Stimulated activated CD4-positive, alpha-beta T cell treated with anti-CD3 and anti-CD28 coated beads, Interleukin-2, amount 100 ng/mL, for 24 hours (primary cell): Measurements from ENCODE around the gene ZNF467.
A peak's percentile ranks its signal among the peaks of the same experiment; 100 is the strongest.

Experiments
- DNase-seq, 2 donors: peaks; one replicate each; pipeline ENCODE4 v3.0.0-alpha.2; 2020

The ZNF467 gene

DNA sequence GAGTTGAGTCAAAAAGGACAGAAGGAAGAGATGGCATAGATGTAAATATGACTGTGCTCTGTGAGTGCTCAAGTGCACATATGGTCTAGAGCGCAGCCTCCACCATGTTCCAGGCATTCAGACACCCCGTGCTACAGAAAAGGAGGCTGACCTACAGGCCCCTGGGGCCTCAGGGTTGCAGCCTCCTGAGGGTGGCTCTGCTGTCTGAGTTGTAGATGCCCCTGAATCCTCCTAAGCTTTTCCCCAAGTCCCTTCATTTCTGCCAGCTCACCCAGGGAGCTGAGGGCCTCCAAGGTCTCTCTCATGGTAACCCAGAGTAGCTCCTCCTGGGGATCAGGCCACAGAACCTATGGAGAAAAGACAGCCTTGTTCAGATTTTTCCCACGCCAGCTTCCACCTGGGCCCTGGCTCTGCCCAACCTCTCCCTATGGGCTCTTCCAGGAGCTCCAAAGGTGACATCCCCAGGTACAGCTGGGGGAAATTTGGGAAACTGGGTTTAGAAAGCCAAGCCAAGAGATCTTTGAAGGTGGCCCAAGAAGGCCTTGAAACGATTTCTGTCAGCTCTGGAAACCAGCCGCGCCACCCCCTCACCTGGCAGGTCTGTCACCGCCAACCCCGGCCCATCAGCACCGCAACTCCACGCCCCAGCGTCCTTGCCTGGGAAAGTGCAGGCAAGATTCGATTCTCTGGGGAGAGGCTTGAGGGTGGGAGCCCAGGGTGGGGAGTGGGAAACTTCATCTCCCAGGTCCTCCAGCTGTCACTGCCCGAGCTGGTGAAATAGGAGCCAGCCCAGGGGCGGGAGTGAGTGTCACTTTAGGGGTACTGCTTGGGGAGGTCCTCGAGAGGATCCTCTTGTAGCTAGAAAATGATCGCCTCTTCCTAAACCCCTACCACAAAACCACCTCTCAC, 2.4 kb downstream of the ZNF467 start:
- DNase-seq, result peak in 1 of 2 donors; percentile 13

DNA sequence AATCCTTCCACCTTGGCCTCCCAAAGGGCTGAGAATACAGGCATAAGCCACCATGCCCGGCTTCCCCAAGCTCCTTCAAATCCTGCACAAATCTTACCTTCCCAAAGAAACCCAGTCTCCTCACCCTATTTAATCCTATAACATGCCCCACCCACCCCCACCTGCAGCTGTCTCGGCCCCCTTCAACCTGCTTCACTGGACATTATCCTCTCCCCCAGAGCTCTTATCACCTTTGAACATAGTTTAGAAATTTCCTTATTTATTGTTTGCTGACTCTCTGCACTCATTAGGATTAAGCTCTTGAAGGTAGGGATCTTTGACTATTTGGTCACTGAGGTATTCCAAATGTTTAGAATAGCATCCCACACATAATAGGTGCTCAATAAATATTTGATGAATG, 3.5 kb downstream of the ZNF467 start:
- no peak for DNase-seq

DNA sequence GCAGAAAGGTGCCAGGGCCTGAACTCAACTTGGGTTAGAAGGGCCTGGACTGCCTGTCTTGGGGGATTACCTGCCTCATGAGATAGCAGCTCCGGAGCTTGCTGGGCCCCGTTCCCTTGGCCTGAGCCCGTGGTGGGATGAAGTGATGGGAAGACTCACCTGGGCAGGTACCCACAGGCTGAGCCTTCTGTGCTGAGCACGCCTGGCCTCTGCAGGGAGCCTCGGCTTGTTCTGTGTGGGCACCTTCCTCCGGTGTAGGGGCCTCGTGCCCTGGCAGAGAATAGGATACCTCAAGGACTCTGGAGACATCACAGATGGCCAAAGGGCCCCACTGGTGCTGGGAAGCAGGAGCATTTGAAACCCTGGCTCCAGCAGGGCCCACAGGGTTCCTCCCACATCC, 4.5 kb downstream of the ZNF467 start:
- DNase-seq, result no peak

DNA sequence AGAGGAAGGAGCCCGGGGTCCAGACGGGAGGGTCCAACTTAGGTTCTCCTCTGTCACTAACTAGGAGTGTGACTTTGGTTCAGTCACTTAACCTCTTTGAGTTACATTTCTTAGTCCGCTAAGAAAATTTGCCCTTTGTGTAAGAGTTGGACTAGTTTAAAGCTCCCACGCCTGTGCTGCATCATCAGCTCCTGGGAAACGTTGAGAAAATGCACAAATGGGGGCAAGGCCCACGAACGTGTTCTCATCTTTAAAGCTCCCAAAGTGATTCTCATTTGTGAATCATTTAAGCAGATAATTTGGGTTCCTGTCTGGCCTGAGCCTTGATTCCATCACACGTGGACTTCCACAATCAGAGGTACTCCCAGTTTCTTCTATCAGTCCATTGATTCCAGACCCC, 6.3 kb downstream of the ZNF467 start:
- no peak for DNase-seq

DNA sequence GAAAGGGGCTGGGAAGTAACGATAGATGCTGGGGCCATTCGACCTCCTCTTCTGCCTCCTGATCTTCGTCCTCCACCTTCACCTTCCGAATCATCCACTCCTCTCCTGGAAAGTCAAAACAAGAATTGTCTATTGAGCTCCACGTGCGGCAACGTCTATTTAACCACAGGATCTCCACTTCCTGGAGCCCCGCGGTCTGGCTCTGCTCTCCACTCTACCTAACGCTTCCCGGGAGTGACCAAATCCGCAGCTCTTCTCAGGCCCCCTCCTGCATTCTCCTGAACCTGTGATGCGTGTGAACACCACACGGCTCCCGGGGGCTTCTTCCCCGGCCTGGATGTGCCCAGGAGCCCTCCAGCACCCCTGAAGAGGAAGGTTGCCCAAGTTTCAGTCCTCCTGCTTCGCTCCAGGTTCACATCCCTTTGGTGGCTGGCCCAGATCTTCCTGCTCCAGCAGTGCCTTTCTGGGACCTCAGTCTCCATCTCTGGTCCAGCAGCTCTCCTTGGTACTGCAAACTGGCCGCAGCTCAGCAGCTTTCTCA, 7.2 kb downstream of the ZNF467 start:
- no peak for DNase-seq

DNA sequence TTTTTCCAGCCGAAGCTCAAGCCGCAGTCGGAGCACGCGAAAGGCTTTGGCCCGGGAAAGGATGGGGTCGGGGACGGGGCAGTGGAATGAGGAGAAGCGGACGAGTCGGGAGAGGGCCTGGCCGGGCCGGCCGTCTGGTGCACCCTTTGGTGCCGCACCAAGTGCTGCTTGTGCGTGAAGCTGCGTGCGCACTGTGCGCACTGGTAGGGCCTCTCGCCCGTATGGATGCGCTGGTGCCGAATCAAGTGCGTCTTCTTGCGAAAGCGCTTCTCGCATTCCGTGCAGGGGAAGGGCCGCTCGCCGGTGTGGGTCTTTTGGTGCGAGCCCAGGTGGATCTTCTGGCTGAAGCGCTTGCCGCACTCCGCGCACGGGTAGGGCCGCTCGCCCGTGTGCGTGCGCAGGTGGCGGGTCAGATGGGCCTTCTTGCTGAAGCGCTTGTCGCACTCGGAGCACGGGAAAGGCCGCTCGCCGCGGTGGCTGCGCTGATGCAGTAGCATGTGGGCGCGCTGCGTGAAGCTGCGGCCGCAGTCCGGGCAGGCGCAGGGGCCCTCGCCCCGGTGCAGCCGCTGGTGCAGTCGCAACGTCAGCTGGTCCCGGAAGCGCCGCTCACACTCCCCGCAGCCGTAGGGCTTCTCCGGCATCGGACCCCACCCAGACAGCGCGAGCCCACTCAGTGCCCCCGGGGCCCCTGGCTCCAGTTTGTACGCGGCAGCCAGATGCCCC, 7.8 kb downstream of the ZNF467 start:
- DNase-seq, result no peak

DNA sequence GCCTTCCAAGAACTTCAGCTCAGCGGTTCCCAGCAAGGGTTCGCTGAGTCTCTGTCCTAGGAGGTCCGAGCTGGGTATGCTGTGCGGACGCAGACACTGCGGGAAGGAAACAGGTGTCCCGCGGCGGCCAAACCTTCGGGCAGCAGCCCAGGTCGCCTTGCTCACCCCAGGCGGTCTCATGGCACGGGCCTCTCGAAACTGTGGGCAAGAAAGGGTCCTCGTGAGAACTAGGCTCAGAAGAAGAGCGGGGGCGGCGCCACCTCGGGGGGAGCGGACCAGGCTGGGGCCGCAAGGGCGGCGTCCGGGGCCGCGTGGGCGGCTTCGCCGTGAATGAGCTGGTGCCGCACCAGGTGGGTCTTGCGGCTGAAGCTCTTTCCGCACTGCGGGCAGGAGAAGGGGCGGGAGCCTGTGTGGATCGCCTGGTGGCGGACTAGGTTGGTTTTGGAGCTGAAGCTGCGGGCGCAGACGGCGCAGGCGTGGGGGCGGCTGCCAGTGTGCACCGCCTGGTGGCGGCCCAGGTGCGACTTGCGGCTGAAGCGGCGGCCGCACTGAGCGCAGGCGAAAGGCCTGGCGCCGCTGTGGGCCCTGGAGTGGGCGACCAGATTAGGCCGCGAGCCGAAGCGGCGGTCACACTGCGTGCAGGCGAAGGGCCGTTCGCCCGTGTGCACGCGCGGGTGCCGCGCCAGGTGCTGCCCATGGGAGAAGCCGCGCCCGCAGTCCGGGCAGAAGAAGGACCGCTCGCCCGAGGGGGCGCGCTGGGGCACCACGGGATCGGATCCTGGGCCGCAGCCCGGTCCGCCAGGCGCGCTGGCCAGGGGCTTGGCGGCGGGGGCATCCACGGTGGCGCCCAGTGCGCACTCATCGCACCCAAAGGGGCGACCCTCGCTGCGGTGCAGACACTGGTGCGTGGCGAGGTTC, 8.6 kb downstream of the ZNF467 start:
- DNase-seq, result no peak

DNA sequence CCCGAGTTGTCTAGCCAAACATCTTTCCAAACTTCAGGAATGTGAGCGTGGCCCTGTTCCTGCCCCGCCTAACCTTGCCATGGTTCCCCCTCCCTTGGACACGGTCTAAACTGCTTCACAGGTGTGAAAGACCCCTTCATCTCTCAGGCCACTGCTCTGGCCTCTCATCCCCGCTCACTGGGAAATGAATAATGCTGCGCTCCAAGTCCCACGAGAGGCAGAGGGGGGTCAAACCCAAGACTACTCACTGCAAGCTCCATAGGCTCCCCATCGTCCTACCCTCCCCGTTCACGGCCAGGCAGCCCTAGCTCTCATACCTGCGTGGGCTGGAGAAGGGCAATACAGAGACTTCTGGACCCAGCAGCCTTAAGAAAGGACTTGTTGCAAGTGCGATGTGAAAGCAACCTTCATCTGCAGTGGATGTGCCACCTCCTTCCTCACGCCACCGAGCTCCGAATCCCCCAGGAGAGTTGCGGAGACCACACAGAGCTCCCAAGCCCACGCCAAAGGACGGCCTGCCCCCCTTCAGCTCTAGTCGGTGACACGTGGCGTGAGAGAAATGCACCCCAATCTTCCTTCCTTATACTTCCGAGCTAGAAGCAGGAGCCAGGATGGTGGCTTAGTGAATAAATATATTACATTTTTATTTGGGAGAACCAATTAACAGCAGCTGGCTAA, 9.7 kb downstream of the ZNF467 start:
- no peak for DNase-seq

DNA sequence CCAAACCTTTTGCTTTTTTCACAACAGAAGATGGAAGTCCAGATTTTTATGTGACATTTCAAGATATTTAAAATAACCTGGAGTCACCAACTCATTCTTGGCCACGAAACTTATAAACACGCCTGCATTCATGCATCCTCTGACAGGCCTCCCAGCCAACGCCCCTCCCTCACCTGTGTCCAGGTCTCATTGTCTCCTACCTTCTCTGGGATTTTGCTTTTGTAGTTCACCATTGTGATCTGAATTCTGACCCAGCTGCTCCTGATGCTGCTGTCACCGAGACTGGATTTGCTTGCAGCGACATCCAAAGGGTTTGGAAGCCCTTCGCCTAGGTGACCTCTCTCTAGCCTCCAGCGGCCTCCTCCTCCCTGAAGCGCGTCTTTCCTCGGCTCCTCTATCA, 10.8 kb downstream of the ZNF467 start:
- no peak for DNase-seq

DNA sequence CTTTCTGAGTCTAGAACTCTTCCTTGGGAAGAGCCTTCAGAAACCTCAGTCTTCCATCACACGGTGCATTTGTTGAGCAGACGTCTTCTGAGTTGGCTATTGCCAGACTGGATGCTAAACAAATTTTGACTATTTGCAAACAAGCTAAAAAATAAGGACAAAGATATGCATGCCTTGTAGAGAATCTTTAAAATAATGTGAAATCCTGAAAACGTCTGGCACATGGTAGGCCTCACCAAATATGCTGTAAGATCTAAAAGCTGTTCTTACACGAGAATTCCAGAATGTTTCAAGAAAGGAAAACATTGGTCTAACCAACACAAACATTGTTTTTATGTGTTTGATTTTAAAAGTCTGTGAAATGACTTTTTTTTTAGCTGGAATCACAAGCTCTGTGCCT, 11.3 kb downstream of the ZNF467 start:
- no peak for DNase-seq

DNA sequence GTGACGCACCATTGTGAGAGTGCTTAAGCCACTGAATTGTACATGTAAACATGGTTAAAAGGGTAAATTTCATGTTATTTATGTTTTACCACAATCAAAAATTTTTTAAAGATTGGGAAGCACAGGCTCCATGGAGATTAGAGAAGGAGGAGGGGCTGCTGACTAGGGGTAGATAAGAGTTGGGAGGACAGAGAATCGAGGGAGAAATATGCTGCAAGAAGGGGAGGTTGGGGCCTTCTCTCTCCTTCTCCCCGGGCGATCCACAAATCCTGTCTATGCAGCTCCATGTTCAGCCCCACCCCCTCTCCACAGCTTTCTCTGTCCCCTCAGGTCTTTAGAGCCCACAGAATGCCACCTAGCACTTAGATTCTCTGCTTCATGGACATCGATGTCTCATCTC, 12.1 kb downstream of the ZNF467 start:
- no peak for DNase-seq

DNA sequence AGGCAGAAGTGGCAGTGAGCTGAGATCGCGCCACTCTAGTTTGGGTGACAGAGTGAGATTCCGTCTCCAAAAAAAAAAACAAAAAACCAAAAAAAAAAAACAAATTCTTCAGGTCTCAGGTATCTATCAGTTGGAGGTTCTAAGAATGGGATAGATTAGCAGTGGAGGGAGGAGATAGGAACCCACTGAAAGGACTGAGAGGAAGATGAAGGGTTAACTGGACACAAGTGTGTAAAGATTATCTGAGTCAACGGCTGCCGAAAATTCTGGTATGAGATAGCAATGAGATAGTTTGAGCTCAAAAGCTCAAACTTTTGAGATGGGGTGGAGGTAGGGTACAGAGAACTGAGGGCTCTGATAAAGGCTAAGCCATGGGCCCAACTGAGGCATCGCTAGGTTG, 12.8 kb downstream of the ZNF467 start:
- no peak for DNase-seq

DNA sequence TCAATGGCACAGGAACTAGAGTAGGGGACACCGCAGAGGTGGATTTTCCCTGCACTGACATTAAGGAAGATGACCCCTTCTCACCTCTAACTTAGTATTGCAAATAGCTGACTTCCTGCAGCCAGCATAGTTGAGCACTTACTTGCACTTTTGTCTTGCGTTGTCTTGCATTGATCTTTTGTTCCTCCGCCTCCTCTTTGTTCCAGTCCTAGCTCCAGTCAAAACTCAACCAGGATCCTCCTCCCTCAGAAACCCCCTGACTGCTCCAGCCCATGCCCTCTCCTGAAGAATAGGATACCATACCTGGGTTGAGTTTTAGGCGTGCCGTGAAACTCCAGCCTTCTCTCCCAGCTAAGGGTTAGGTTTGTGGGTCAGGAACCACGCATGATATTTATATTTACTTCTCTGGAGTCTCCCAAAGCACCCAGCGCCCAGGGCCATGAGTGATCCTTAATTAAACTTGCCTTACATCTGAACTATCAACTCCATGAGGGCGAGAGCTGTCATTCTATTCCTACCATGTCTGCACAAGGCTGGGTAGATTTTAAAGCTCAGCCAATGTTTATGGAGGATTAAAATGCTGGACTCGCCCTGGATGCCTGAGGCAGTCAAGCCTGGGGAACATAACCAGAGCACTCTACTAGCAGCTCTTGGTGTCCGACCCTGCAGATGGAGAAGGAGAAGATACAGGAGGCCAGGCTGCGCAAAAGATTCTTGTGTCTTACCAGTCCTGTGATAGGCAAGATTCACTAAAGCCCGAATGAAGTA, 14.1 kb downstream of the ZNF467 start:
- DNase-seq, result no peak

DNA sequence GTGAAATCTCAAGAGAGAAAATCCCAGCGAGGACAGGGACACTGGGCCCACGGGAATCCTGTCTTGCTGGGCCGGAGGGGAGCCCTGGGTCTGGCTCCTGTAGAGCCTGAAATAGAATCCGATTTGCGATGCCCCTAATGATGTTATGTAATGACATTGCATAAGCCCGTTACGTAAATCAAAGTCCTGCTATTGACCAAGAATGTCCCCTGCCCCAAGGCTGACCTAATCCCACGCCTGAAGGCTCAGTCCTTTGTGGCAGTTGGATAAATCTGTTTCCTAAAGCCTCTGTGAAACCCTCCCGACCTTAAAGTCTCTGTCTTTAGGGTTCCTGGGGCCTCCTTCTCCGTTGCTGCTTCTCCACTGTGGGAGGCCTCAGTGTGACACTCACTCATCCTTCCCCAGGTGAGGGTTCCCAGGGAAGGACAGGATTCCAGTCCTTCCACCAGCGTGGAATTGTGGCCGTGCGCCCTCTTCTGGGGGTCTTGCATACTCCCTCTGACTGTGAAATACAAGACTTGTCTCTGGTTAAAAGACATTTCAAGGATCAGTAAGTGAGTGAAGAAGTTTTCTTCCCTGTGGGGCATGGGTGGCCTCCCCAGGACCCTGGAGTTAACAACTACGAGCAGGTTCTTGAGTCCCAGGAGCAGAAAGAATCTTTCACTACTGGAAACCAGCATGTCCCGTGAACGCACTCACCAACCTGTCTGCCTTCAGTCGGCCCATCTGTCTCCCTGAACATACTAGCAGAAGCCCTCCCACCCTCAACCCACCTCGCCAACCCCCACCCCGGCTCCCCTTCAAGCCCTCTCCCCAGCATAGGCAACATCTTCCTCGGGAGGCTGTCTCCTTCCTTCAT, 19.8 kb downstream of the ZNF467 start:
- DNase-seq, result no peak

DNA sequence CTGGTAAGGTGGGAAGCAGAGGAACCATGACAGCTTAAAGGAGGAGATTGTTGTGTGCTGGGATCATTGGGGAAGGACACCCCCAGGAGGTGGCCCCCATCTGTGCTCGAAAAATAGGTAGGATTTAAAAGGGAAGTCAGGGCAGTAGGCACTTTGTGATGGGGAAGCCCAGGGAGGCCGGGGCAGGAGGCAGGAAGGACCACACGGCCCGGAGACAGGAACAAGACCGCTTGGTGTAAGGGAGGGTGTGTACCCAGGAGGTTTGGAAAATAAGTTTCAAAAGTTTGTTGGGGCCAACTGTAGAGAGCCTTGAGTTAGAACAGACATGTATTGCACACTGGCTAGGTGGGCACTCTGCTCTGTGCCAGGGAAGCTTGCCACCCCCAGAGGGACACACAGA, 20.7 kb downstream of the ZNF467 start:
- no peak for DNase-seq

DNA sequence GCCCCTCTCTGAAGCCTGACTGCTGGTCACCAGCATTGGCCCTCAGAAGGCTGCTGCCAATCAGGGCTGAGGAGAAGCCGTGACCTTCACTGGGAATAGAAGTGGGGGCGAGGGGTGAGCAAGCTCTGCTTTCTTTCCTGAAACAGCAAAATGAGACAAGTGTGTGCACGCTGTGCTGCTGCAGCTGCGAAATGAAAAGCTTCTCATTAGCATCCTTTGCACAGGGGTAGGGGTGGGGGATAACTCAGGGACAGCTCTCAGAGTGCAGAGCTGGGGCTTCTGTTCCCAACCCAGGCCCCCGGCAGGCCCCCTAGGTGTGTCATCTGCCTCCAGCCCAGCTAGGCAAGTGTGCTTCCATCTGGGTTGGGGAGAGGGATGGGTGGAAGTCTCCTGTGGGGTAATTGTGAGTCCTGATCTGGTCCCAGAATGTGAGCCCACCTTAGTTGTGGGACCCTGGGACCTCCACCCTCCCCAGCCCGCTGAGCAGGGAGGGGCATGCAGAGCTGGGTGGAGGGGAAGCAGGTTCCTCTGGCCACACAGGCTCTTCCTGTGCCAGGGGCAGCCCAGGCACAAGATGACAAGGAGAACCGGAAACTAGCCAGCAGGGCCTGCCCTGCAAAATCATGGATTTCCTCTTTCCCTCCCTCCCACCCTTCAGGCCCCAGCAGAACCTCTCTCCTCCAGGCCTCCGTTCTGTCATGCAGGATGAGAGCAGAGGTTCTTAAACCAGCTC, 22.2 kb downstream of the ZNF467 start:
- no peak for DNase-seq

DNA sequence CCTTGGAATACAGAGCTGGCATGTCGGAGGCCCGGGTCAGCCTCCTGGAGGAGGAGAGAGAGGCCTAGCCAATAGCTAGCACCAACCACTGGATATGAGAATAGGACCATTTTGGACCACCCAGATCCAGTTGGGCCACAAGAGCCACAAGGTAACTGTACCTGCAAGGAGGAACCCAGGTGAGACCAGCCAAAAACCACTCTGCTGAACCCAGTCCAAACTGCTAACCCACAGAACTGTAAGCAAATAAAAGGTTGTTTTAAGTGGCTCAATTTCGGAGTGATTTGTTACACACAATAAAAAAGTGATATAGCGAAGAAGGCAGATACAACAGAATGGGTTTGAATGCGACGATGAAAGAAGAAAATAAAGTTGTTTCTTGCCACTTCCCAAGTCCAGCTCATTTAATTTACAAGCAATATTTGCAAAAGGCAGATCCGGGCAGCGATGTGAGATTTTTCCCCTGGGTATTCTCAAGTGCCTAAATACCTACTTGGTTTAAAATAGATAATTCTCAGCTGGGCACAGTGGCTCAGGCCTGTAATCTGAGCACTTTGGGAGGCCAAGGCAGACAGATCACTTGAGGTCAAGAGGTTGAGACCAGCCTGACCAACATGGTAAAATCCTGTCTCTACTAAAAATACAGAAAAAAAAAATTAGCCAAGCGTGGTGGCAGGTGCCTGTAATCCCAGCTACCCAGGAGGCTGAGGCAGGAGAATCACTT, 23.1 kb downstream of the ZNF467 start:
- no peak for DNase-seq

DNA sequence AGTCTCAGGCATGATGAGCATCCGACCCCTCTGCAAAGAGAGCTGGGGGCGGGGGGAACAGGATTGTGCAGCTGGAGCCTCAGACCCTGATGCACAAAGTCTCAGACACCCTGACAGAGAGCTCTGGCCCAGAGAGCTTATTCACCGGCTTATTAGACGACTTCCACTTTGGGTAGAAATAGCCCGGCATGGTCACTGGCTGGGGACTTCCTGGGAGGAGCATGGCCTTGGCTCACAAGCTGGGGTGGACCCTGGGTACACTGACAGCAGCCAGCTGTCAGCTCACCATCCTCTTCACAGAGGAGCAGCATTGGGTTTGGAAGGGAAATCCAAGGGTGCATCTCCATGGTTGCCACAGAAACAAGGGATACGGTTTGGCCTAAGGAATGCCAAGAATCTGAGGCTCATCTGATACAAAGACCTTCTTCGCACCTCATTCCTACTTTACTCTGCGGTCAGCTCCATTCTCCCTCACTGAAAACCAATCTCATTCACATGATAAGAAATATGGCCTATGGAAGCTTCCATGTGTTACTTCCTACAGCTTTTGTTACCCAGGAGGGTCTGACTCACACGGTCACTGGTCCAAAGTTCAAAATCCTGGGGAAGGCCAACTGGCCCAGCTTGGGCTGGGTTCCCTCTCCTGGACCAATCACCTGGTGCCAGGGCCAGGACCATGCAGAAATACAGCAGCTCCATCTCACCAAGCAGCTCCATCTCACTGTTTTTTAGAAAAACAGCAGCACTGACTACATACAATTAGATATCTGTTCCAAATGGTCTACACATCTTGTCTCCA, 25.1 kb downstream of the ZNF467 start:
- DNase-seq, result no peak
